DLD1 (cell line): ENCODE results near the gene AFF1.

Experiments
- in situ Hi-C: cut with HindIII; loops from 2 replicates; pipeline ENCODE4 v1.10.0; 2017; ENCODE audit warnings: low sequenced_read_pairs

The AFF1 gene

DNA sequence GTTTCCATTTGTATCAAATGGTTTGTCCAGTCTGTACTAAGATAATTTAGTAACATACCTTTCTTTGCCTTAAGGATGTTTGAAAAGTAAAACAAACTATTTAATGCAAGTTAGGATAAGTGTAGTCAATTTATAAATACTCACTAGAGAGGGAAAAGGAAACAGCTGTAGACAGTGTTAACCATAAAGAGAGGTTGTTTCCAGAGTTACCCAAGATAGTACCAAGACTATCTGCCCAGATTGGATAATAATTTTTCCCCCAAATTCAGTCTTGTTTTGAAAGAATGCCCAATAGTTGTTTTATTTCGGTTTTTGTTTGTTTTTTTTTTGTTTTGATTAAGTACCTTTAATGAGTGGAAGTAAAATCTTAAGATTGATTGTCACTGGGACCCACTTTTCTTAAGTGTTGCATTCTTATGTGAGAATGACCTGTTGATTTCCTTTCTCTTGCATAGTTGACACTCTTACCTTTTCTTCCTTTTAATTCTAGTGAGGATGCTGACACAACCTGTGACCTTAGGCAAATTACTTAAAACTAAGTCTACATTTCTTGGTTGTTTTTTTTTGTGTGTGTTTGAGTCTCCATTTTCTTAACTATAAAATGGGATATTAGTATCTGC lies 12.8 kb downstream of the AFF1 start:
- in situ Hi-C loops: no loop called here

DNA sequence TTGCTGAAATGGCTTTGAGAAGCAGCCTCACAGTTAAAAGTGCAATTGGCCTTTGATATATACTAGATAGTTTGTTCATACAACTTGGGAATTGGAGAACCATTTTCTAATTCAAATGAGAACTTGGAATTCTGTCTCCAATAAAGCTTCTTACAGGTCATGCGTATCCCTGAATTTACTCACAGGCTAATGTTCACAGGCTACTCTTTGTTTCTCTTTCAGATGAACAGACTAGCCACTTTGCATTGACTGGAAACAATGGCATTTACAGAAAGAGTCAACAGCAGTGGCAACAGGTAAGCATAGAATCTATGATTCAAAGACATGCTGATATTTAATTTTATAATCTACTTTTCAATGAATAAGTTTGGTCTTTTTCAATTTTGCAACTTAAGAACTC lies 13.5 kb downstream of the AFF1 start:
- in situ Hi-C loops: no loop called here

DNA sequence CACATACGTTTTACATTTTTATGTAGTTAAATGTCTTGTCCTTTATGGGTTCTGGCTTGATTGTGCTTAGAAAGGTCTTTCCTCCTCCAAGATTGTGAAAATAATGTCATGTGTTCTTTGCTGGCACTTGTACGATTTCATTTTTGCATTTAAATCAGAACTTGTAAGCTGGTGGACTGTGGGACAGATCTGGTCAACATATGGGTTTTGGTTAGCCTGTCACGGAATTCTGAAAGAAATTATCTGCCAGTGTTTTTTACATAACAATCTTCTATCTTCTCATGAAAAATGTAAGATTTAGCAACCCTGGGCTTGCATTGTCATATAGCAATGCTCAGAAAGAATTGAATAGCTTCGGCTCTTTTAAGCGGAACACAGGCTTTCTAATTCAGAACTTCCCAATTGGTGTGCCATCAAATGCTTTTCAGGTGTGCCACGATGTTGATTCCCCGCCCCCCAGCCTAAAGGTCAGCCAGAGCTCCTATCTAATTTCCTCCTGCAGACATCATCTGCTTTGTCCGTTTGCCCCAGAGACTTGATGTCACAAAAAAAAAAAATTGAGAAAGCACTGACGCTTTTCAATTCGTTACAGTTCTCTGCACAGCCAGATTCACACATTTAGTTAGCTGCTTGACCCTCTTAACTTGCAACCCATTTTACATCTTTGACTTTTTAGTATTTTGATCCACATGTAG lies 16.2 kb downstream of the AFF1 start:
- in situ Hi-C loops: no loop called here

DNA sequence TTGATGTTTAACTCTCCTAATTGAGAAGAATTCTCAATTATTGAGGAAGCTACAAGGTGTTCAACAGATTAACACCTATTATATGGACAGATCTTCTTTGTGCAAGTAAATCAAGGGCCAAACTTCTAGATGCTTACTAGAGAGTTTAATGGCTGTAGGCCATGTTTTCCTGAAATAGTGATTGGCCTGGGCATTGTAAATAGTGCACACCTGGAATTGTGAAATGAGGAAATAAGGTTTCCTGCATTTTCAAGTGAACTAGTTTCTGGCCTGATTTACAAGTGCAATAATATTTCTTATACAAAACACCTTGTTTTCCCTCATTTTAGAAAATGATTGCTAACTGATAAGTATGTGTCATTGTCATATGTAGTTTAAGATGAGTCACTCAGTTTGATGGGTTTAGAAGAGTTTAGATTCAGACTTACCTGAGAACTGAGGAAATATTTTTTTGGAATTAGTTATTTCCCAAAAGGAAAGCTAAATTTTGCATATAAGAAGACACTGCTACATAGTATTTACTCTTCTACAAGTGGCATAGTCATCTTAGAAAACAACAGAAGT lies 21.2 kb downstream of the AFF1 start:
- in situ Hi-C loops: no loop called here

DNA sequence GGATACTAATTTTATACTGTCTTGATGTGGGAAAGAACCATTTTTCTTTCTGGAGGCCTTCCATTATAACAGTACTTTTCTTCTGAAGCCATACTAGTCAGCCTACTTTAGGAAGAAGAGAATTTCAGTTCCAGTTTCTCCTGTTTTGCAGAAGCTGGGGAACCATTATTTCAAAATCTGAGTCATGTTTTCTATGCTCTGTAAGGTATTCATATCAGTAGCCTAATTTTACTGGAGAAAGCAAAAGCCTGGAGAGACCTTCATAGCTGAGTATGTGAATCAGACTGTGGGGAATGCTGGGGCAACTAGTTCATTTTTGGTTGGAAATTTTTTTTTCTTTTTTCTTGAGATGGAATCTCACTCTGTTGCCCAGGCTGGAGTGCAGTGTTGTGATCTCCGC lies 22.4 kb downstream of the AFF1 start:
- in situ Hi-C loops: no loop called here

DNA sequence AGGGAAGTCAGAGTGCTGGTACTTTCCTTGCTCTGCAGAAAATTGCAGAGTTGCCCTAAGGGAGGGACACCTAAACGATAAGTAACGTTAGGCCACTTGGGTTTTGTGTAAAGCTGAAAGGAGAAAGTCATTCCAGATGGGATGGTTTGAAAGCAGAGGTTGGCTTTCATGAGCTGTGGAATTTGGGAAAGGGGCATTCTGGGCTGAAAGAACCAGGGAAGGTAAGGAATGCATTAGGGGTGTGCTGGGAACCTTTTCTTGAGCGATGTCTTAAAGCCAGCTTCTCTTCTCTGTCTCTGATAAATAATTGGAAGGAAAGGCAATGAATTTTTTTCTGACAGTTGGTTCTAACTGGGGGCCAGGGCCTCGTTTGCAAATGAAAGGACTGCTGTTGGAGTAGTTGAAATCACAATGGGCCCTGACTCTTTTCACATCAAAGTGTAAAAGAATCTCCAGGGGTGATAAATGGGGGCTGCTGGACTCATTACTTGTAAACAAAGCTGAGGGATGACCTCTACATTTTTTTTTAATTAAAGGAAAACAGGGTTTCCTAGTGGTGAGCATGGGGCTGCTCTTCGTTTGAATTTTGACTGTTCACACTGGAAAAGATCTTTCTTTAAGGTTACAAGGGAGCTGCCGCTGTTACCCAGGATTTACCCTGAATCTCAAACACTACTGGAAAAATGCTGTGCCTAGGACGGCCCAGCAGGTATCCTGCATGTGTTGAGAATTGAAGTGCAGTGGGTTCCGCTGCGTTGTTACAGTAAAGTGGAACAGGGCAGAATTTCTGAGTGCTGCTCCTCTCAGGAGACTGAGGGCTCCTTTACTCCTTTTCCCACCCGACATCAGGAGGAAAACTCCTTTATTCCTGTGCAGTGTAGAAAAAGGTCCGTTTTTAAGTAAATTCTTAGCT lies 25.0 kb downstream of the AFF1 start:
- in situ Hi-C loops: no loop called here

DNA sequence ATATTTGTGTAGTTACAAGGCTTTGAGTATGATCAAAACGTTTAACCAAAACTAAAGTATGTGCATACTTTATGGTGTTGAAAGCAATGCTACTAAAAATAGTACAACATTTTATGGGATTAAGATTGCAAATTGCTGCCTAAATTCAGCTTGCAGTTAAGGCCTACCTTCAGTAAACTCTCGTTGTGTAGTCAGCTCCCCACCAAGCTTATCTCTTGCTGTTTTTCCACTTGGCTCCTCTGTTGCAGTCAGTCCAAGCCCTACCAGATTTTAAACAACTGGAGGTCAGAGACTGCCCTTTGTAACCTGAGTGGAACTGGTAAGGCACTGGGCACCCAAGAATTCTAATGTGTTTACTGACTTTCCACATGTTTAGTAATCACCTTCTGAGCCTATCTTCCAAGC lies 25.7 kb downstream of the AFF1 start:
- in situ Hi-C loops: no loop called here

DNA sequence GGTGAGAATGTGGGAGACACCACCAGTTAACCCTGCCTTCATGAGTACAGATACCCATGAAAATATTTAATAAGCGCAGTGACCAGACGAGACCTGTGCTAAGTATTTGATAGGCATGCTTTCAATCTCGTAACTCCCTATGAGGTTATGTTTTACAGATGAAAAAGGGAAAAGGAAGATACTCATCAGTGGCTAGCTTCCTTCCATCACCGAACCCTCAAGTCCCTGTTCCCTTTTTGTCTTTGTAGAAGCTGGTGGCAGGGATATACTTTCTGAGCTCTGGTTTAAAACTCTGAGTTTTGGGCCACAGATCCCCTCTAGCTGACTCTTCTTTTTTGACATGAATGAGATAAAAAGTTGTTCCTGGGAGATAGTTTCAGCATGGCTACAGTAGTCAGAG lies 26.3 kb downstream of the AFF1 start:
- in situ Hi-C loops: no loop called here

DNA sequence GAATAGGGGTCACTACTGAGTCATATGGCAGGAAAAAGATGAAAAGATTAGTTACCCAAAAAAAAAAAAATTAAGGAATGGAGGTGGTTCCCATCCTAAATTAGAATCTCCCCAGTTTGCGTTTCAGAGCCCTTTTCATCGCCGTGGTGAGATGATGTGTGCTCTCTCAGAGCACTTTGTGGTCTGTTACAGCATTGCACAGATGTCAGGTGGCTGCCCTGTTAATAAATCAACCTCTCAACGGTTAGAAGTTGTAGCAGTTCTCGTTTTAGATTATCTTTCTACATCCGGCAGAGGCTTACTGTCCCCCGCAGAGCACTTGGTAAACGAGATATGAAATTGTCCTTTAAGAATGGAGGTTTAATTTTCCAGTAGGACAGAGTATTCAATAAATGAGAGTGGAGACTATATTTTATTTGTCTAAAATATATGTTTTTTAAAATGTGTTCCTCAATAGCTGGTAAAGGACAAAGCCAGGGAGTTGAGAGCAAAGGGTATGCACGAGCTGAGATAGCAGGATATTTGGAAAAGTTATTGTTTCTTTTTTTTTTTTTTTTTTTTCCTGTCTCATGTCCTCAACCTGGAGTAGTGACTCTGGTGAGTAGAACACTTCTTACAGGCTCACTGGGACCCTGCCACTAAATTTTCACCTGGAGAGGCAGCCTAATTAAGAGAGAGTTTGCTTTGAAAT lies 26.9 kb downstream of the AFF1 start:
- in situ Hi-C loops: no loop called here

DNA sequence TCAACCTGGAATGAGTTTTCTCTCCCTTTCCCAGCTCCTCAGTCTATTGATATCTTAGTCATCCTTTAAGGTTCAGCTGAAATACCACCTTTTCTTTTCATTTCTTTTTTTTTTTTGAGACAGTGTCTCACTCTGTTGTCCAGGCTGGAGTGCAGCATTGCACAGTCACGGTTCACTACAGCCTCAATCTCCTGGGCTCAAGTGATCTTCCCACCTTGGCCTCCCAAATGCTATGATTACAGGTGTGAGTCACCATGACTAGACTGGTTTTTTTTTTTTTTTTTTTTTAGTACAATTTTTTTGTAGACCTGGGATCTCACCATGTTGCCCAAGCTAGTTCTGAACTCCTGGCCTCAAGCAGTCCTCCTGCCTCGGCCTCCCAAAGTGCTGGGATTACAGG lies 28.9 kb downstream of the AFF1 start:
- in situ Hi-C loops: no loop called here

DNA sequence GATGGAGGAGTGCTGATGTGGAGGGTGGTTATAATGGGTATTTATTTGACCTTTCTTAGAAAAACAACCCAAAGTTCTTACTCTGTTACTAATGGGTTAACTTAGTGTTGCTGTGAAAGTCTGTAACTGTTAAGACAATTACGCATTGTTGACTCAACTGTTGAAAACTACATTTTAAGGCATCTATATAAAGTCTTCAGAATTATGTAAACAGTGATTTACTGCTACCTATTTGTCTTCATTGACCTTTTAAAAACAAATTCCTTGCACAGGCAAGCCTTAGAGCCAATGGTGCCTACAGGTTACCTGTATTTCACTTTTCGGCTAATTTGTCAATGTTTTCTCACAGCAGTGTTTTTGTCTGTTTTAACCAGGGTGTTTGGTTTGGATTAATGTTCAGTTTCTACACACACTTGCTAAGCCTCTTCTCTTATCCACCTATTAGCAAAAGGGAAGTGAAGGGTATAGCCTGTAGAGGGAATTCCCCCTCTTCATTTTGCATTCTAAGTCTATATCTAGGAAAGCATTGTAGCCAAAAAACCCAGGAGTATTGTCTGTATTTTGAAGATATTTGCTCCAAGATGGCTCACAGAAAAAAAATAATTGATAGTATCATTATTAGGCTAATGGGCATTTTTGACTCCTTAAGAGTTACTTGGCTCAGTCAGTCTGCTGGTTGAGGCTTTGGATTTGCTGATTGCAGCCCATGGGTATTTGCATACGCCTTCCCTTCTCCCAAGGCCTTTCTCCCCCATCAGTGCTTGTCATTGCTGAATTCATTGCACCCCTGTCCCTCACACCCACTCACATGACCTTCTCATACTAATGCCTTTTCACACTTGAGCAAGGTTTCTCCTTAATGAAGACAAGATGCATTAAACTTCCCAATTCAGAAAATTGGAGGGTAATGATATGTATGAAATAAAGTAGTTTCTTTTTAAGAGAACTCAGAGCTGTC lies 30.5 kb downstream of the AFF1 start:
- in situ Hi-C loops: no loop called here

DNA sequence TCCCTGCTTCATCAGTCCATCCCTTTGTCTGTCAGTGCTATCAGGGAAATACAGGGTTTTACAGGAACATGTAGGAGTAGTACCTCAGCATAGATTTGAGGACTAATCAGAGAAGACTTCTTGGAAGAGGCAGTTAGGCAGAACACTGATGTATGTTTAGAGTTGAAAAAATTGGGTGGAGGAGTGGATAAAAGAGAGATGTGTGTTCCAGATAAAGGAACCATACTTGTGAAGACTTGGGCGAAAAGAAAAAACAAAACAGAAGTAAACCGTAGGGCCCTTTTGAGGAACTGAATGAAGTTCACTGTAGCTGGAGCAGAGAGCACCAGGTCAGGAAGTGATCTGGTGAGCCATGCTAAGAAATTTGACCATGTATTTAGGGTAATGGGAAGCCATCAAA lies 32.3 kb downstream of the AFF1 start:
- in situ Hi-C loops: no loop called here

DNA sequence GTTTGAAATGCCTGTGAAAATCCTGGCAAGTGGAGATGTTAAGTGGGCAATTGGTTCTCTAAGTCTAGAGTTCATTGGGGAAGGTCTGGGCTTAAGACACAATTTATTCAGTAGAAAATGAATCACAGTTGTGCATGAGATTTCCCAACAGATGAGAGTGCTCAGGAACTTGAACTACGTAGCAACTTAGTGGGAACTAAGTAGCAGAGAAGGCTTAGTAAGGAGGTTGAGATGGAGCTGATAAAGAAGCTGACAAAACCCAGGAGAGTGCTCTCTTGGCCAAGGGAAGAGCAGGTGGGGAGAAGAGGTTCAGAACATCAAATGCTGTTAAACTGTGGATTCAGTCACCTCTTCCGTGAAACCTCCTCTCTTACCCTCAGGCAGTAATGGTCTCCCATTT lies 33.0 kb downstream of the AFF1 start:
- in situ Hi-C loops: no loop called here

DNA sequence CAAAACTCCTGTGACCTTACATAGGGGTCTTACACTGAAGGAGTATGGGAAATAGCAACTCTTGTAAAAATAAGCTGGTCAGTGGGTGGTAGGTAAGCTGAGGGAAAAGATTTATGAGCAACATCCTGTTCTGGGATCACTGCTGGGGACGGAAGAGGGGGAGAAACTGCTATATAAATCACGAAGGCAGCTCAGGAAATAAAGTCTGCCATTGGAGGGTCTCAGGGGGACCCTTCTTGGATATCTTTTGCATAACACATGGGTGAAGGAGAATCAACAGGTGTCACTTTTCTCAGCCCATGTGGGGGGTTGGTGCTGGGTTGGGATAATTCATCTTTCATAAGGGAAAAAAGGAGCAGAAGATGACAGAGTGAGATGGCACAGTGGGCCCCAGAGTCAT lies 33.7 kb downstream of the AFF1 start:
- in situ Hi-C loops: no loop called here

DNA sequence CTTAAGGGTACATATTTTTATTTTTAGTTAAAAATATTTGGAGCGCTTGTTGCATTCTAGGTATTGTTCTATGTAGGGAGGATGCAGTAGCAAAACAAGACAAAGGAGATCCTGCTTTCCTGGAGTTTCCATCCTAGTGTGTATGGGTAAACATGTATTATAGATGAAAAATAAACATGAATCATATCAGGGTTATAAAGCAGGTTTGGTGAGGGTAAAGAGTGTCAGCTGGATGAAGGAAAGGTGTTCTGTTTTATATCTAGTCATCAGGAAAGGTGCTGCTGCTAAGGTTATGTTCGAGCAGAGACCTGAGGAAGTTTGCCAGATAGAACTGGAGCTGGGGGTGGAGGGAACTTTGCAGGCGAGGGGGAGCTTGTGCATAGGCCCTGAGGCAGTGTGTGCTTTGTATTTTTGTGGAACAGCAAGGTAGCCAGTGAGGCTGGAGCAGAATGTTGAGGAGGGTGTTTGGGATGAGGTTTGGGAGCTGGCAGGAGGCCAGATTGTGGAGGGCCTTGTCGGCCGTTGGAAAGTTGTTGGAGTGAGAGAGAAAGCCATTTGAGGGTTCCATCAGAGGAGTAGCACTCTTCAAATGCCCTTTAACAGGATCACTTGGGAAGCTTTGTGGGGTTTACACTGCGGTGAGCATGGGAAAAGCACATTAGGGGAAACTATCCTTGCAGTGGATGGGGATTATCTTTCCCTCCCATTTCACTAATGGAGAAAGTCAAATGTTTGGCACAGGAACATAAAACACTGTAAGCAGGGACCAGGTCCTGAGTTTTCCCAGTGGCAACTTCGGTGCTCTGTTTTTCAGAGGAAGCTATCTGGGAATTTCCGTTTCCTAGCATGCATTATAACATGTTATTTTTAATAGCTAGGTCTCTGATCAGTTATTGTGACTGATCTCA lies 35.9 kb downstream of the AFF1 start:
- in situ Hi-C loops: no loop called here

DNA sequence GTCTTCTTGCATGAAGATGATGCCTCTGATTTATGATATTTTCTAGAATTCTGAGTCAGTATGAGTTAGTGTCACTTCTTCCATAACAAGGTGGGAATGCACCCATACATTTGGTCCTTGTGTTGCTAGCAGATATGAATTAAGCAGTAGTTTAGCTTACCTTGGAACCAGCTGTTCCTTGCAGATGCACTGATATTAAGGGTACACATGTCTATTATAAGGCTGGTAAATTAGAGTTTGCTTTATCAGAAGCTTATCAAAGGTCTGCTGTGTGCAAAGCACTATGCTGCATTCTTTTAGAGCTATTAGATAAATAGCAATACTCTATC lies 36.5 kb downstream of the AFF1 start:
- in situ Hi-C loops: no loop called here

DNA sequence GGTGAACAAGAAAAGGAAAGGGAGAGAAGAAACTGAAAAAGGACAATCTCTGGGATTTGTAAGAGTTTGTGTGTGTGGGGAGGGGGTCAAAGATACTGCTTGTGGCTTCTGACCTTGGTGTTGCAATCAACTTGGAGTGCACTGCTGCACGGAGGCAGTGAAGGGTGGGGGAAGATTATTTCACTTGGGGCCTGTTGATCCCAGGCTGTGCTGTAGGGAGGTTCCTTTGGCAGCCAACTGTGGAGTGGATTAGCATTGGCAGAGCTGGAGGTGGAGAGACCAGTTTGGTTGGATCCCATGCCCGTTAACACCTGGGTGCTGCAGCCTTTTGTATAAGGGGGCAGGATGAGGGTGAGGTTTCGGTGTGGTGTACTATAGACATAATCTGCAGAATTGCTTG lies 38.2 kb downstream of the AFF1 start:
- in situ Hi-C loops: no loop called here

DNA sequence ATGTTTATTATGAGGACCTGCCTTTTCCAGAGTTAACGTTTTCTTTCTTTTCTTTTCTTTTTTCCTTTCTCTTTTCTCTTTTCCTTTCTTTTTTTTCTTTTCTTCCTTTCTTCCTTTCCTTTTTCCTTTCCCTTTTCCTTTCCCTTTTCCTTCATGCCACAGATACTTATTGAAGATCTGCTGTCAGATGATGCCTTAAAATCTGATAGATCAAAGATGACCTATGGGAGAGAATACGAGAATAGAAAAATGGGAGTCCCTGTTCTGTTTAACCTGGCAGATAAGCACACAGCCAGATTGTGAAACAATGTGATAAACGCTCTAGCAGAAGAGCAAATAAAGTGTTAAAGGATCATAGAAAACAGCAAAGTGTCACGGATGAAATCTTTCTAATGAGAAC lies 38.9 kb downstream of the AFF1 start:
- in situ Hi-C loops: no loop called here

DNA sequence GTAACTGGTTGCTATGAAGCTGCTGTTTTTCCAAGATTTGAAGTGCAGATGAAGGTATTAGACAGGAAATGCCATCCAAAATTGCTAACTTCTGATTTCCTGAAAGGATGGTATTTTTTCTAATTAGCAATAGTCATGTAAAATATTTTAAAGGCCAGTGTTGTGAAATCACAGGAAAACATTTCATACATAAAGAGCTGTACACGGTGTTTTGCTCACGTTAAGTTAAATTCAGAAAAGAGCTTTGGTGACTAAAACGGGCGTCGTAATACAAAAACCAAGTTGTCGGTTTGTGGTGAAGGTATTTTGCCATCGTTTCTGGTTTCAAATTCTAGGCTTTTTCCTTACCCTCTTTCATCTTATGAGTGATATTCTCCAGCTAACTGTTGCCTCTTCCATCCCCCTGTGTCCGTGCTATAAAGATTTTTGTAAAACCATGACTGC lies 39.8 kb downstream of the AFF1 start:
- in situ Hi-C loops: no loop called here
